OCI-M2 (cell line): Measurements from ENCODE around the gene IMP4.
A peak's percentile ranks its signal among the peaks of the same experiment; 100 is the strongest.
"Not testable (repeated sequence)": the region's sequence is repeated elsewhere in the genome, so short reads cannot be mapped to it uniquely, and the experiment has no call there.

ENCODE experiments used
- DNase-seq: peaks from one replicate; lab custom pipeline; 2025; ENCODE audit not compliant: unreplicated experiment; lab: John Stamatoyannopoulos, UW

The IMP4 gene

GRCh38 chr2:130342533-130343275, at the start of gene IMP4:
IMP4 (plus strand) TSS chr2:130342897; CDS start chr2:130342933, 36 bp downstream.
- peak; percentile 70 for DNase-seq

GRCh38 chr2:130300258-130300969, 42.3 kb upstream of the IMP4 start:
- no peak for DNase-seq

- DNase-seq: no peak
Measured at GRCh38 chr2:130300970-130301348, 41.7 kb upstream of the IMP4 start.

GRCh38 chr2:130302164-130302886, 40.4 kb upstream of the IMP4 start:
- no peak for DNase-seq

DNA sequence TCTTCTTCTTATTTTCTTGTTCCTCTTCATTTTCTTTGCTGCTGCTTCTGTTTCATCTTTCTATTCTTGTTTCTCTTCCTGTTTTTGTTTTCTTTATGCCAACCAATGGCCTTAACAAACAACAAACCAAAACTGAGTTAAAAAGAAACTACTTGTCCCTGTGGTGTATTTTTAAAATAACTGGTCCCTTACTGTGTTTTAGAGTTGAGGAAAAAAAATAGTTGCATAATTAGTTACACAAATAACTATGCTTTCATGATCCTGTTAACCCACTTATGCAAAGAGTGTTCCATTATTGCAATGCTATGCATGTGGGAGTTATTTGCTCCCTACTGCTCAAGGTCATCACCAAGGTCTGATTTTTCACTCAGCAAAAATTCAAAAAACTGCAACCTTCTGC, 39.5 kb upstream of the IMP4 start:
- no peak for DNase-seq

GRCh38 chr2:130304726-130305125, 38.0 kb upstream of the IMP4 start:
- DNase-seq: no peak

DNA sequence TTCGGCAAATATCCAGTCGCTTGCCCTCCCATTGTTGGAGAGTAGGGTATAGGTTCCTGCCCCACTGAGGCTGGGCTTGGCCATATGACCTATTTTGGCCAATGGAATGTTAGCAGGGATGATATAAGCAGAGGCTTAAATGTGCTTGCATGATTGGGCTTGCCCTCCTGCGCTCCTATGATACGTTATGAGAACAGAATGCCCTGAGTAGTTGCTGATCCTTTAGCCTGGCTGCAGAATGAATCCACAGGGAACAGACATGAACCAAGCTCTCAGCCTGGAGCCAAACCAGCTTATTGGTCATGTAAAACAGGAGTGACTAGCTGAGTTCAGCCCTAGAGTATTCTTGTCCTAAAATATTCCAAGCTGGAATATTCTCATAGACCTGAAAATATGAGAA, 34.8 kb upstream of the IMP4 start:
- no peak for DNase-seq

- no peak for DNase-seq
Measured at GRCh38 chr2:130310881-130311280, 31.8 kb upstream of the IMP4 start.

- DNase-seq: no peak
Measured at GRCh38 chr2:130313812-130314334, 28.8 kb upstream of the IMP4 start.

DNA sequence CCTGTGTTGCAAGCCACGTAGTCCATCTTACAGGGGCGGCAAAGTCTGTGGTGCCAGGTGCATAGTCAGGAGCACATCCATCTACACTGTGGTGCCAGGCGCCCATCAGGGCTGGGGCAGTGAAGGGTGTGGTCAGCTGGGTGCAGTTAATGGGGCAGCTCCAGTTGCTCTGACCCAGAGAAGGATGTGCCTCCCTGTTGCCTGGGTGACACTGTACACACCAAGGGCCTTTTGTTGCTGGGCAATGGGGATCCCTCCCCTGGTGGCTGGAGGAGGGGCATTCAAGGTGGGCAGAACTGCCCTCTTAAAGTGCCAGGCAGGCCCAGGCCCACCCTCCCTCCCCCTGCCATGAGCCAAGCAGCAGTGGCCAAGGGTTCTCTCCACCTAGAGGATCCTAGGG, 28.3 kb upstream of the IMP4 start:
- DNase-seq: no peak

DNA sequence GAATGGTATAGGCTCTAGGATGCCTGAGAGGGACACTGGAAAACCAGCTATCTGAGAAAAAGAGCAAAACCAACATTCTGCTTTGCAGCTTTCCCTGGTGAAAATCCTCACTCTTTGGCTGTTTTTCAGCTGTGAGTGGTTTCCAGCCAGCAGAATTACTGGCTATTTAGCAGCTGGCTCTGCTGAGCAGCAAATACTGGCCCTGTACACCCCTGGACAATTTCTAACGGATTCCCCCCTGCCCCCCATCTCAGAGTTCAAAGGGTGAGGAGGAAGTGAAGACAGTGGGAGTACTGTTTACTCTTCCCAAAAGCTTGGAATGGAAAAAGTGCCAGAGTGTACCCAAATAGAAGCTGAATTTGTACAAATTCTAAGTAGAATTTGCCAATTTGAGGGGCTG, 26.1 kb upstream of the IMP4 start:
- DNase-seq: no peak

- no peak for DNase-seq
Measured at GRCh38 chr2:130318906-130319305, 23.8 kb upstream of the IMP4 start.

GRCh38 chr2:130319536-130319935, 23.2 kb upstream of the IMP4 start:
- DNase-seq: no peak

DNA sequence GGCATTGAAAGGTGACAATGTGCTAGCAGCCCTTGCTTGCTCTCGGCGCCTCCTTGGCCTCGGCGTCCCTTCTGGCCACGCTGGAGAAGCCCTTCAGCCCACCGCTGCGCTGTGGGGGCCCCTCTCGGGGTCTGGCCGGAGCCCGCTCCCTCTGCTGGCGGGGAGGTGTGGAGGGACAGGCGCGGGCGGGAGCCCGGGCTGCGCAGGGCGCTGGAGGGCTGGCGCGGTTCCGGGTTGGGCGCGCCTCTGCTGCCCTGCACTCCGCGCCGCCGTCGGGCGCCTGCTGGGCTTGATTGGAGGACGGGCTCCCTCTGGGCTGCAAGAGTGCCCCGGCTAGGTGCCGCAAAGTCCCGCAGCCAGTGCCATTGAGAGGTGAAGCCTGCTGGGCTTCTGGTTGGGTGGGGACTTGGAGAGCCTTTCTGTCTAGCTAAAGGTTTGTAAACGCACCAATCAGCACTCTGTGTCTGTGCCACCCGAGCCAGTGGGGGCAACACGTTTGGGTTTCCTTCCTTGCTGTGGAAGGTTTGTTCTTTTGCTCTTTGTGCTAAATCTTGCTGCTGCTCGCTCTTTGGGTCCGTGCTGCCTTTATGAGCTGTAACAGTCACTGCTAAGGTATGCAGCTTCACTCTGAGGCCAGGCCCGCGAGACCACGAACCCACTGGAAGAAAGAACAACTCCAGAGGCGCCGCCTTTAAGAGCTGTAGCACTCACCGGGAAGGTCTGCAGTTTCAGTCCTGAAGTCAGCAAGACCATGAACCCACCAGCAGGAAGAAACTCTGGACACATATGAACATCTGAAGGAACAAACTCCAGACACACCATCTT, 14.8 kb upstream of the IMP4 start:
- DNase-seq: no peak

DNA sequence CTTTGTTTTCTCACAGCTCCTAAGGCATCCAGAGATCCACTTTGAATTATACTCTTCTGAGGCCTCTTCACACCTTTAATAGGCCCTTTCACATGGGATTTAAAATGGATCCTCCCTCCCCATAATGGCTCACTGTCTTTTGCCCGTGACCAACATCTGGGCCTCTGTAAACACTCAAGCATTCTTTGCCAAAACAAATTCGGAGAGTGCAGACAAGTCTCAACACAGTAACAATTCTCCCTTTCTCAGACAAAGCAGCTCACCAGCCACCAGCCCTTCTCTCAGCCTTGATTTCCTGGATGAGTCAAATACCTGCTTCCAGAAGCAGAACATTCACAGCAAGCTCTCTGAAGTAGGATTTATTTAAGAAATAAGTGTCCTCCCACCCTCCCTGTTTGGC, 14.0 kb upstream of the IMP4 start:
- DNase-seq: no peak

DNA sequence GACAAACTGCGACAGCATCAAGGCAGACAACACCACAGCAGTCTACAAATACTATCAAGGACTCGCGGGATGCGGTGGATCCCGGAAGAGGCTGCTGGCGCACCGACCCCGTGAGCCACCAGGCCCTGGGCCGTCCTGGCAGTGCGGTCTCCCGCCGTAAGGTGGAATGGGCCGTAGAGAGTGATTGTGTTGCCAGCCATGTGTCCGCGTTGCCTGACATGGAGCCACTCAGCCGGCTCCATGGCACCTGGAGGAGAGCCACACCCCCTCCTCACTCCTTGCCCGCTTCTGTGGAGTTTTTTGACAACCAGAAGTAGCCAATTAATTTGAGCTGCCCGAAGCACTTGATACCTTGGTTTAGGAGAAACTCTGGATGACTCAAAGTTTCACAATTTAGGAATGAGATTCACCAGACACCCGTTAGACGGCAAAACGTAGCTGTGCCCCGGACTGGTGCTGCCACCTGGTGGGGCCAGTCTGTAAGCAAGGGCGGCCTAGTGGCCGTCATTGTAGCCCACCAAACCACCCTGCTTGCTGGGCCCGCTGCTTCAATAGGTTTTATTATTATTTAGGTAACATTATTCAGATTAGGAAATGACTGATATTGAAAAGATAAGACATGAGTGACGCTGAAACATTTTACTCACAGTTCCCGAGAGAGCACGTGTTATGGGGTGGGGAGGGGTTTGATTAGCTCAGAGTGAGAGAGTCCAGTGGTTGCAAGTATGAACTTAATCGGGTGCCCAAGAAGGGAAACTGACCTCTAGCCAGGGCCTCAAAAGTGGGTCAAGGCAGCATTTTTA, 10.2 kb upstream of the IMP4 start:
- no peak for DNase-seq

GRCh38 chr2:130333253-130333652, 9.4 kb upstream of the IMP4 start:
- not testable (repeated sequence) for DNase-seq

- no peak for DNase-seq
Measured at GRCh38 chr2:130334026-130334425, 8.7 kb upstream of the IMP4 start.

DNA sequence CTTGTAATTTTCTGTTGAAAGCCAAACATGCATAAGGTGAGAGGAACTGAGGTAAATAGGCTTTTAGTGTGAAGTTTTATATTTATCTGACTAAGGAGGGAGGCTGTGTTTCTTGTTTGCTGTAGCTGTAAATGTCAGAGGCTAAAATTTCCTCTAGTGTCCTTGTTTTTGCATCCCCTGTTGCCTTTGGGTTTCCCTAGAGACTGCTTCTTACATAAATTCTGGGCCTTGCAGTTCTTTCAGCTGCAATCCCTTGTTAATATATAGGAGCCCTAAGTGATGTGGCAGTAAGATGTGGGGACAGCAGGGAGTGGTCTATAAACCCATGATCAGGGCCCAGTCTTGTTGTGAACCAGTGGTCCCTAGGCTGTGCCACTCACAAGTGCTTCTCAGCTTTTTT, 7.5 kb upstream of the IMP4 start:
- DNase-seq: no peak
